GM23338 (cell line): ENCODE measurements around the gene DKK2.

ENCODE experiments used
- CREB1 ChIP-seq: fragments of 250-450 bp; sonication (Bioruptor Pico); IDR thresholded peaks from 2 replicates; pipeline ENCODE4 v1.5.0; 2020; ENCODE audit warnings: low read depth, mild to moderate bottlenecking, moderate library complexity
- EZH2 ChIP-seq: fragments of 200-600 bp; sonication (generic); IDR thresholded peaks from one replicate; pipeline ENCODE4 v1.8.0; 2017; ENCODE audit warnings: antibody characterized with exemption, mild to moderate bottlenecking, low read depth; ENCODE audit not compliant: unreplicated experiment
- EZH2phosphoT487 ChIP-seq: fragments of 200-600 bp; sonication (generic); IDR thresholded peaks from one replicate; pipeline ENCODE4 v1.8.1; 2018; ENCODE audit warnings: antibody characterized with exemption; ENCODE audit not compliant: unreplicated experiment
- JUNB ChIP-seq: IDR thresholded peaks from one replicate; pipeline ENCODE4 v1.6.1; 2016; ENCODE audit warnings: antibody characterized with exemption; ENCODE audit not compliant: unreplicated experiment
- NANOG ChIP-seq: IDR thresholded peaks from 2 replicates; pipeline ENCODE4 v1.6.1; 2016; ENCODE audit warnings: antibody characterized with exemption, borderline replicate concordance
- POLR2AphosphoS5 ChIP-seq: IDR thresholded peaks from 2 replicates; pipeline ENCODE4 v1.6.1; 2016; ENCODE audit warnings: antibody characterized with exemption, low read depth
- STAT1 ChIP-seq: IDR thresholded peaks from one replicate; pipeline ENCODE4 v1.6.1; 2016; ENCODE audit warnings: antibody characterized with exemption; ENCODE audit not compliant: unreplicated experiment
- ZNF114 ChIP-seq: fragments of 250-450 bp; sonication (Bioruptor Pico); IDR thresholded peaks from 2 replicates; pipeline ENCODE4 v1.5.0; 2020; ENCODE audit warnings: mild to moderate bottlenecking, moderate library complexity
- ZNF331 ChIP-seq: fragments of 250-450 bp; sonication (Bioruptor Pico); IDR thresholded peaks from 2 replicates; pipeline ENCODE4 v1.5.0; 2020; ENCODE audit warnings: low read depth, mild to moderate bottlenecking, moderate library complexity
- ZNF462 ChIP-seq: fragments of 250-450 bp; sonication (Bioruptor Pico); IDR thresholded peaks from 2 replicates; pipeline ENCODE4 v1.5.0; 2020; ENCODE audit warnings: mild to moderate bottlenecking, moderate library complexity
- TF ChIP-seq, protein P1 (sequence below), 2 experiments: fragments of 200-600 bp in 1 of 2; sonication (generic) in 1 of 2; conservative IDR thresholded peaks; 2 replicates each; pipeline versions ENCODE4 v1.5.1 to v1.6.1; 2016 to 2017; ENCODE audit warnings: antibody characterized with exemption in 2 of 2, low read depth in 2 of 2, mild to moderate bottlenecking in 2 of 2, moderate library complexity in 1 of 2
- TF ChIP-seq, protein P2 (sequence below): IDR thresholded peaks from one replicate; pipeline ENCODE4 v1.6.1; 2018; ENCODE audit warnings: antibody characterized with exemption; ENCODE audit not compliant: unreplicated experiment
- TF ChIP-seq, protein P3 (sequence below): IDR thresholded peaks from 2 replicates; pipeline ENCODE4 v1.6.1; 2016; ENCODE audit warnings: antibody characterized with exemption

DNA sequence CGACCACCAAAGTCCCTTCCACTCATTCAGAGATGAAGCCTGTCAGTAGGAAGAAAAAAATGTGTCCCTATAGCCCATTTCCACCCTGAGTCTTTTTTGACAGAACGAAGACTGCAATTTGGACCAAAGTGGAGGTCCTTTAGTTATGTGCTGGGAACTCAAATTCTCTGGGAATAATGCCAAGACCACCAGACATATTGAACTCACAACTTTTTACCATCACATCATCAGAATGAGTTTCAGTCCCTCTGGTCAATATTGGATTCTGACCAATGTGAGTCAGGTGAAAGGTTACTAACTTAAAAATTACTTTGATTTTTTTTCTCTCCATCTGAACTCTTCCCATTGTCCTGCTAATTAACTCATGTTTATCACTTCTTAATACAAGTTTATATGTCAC is 128.9 kb downstream of the DKK2 start:
- TF ChIP-seq, protein P1, sequence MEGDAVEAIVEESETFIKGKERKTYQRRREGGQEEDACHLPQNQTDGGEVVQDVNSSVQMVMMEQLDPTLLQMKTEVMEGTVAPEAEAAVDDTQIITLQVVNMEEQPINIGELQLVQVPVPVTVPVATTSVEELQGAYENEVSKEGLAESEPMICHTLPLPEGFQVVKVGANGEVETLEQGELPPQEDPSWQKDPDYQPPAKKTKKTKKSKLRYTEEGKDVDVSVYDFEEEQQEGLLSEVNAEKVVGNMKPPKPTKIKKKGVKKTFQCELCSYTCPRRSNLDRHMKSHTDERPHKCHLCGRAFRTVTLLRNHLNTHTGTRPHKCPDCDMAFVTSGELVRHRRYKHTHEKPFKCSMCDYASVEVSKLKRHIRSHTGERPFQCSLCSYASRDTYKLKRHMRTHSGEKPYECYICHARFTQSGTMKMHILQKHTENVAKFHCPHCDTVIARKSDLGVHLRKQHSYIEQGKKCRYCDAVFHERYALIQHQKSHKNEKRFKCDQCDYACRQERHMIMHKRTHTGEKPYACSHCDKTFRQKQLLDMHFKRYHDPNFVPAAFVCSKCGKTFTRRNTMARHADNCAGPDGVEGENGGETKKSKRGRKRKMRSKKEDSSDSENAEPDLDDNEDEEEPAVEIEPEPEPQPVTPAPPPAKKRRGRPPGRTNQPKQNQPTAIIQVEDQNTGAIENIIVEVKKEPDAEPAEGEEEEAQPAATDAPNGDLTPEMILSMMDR (conservative IDR thresholded peaks at IDR 0.05; ENCODE audit: low read depth in 2 of 2) = no peak
- TF ChIP-seq EZH2phosphoT487 (no peak), EZH2 (no peak), POLR2AphosphoS5 (no peak), ZNF114 (CRISPR knock-in tag) (no peak), JUNB (no peak), ZNF331 (no peak), CREB1 (no peak), STAT1 (no peak), NANOG (no peak), ZNF462 (CRISPR knock-in tag) (no peak)
- TF ChIP-seq, protein P2, sequence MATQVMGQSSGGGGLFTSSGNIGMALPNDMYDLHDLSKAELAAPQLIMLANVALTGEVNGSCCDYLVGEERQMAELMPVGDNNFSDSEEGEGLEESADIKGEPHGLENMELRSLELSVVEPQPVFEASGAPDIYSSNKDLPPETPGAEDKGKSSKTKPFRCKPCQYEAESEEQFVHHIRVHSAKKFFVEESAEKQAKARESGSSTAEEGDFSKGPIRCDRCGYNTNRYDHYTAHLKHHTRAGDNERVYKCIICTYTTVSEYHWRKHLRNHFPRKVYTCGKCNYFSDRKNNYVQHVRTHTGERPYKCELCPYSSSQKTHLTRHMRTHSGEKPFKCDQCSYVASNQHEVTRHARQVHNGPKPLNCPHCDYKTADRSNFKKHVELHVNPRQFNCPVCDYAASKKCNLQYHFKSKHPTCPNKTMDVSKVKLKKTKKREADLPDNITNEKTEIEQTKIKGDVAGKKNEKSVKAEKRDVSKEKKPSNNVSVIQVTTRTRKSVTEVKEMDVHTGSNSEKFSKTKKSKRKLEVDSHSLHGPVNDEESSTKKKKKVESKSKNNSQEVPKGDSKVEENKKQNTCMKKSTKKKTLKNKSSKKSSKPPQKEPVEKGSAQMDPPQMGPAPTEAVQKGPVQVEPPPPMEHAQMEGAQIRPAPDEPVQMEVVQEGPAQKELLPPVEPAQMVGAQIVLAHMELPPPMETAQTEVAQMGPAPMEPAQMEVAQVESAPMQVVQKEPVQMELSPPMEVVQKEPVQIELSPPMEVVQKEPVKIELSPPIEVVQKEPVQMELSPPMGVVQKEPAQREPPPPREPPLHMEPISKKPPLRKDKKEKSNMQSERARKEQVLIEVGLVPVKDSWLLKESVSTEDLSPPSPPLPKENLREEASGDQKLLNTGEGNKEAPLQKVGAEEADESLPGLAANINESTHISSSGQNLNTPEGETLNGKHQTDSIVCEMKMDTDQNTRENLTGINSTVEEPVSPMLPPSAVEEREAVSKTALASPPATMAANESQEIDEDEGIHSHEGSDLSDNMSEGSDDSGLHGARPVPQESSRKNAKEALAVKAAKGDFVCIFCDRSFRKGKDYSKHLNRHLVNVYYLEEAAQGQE = no peak
- TF ChIP-seq, protein P3, sequence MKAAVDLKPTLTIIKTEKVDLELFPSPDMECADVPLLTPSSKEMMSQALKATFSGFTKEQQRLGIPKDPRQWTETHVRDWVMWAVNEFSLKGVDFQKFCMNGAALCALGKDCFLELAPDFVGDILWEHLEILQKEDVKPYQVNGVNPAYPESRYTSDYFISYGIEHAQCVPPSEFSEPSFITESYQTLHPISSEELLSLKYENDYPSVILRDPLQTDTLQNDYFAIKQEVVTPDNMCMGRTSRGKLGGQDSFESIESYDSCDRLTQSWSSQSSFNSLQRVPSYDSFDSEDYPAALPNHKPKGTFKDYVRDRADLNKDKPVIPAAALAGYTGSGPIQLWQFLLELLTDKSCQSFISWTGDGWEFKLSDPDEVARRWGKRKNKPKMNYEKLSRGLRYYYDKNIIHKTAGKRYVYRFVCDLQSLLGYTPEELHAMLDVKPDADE = no peak
